ENCODE measurements around the gene TTC19.

DNA sequence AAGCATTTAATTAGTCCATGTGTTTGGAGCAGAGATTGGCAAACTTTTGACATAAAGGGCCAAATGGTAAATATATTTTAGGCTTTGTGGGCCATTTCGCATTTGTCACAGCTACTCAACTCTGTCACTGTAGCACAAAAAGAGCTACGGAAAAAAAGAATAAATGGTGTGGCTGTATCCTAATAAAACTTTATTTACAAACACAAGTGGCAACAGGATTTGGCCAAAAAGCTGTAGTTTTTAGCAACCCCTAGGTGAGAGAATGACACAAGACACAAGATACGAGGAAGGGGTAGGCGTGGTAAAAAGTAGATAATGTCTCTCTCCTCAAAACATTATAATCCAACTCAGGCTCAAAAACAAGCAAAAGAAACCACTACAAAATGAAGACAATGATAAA lies 66.5 kb downstream of the TTC19 start:
- TF ChIP-seq, protein P1, sequence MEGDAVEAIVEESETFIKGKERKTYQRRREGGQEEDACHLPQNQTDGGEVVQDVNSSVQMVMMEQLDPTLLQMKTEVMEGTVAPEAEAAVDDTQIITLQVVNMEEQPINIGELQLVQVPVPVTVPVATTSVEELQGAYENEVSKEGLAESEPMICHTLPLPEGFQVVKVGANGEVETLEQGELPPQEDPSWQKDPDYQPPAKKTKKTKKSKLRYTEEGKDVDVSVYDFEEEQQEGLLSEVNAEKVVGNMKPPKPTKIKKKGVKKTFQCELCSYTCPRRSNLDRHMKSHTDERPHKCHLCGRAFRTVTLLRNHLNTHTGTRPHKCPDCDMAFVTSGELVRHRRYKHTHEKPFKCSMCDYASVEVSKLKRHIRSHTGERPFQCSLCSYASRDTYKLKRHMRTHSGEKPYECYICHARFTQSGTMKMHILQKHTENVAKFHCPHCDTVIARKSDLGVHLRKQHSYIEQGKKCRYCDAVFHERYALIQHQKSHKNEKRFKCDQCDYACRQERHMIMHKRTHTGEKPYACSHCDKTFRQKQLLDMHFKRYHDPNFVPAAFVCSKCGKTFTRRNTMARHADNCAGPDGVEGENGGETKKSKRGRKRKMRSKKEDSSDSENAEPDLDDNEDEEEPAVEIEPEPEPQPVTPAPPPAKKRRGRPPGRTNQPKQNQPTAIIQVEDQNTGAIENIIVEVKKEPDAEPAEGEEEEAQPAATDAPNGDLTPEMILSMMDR (IDR thresholded peaks at IDR 0.05), result no peak
- TF ChIP-seq ZFX (IDR thresholded peaks at IDR 0.05; ENCODE audit: borderline replicate concordance), result no peak
